8988T (cell line): ENCODE measurements around the gene KCNH6.

ENCODE experiments used
- DNase-seq: peaks from one replicate; pipeline ENCODE4 v3.0.0; 2011

KCNH6 gene

DNA sequence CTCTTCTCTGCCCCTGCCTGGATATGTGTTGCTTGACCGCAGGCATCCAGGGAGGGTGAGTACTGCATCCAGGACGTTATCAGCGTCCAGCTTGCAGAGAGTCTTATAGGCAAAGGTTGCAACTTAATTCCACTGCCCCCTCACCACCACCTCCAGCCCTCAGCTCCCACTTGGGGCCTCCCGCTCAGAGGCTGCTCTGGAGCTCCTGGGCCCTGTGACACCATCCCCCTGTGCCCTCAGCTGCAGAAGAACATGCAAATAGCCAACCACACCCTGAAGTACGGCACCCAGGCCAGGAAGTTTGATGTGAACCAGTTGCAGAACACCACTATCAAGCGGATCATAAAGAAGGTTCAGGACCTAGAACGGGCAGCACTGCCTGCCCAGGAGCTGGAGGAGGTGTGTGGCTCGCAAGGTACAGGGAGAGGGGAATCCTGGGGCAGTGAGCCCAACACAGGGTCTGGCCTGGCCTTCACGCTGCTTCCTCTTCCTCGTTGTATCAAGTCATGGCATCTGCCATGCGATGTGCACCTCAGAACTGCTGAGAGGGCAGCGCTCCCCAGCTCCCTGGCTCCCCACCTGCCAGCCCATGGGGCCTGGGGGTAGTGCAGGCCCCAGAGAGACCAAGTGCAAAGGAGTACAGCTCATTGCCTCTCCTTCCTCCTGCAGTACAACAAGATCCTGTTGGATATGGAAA is 36.7 kb upstream of the KCNH6 start:
- no peak for DNase-seq

DNA sequence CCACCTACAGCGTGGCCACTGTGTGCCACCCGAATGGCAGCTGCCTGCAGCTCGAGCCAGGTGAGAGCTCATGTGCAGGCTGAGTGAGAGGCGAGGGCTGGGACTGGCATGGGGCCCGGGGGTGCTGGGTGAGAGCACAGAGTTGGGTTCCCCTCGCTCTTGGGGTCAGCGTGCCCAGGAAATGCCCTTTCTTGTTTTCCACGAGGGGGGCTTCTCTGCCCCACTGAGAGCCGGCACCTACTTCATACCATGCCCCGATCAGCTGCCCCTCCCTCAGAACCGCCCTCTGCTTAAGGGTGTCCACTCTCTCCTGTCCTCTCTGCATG is 36.2 kb upstream of the KCNH6 start:
- no peak for DNase-seq

DNA sequence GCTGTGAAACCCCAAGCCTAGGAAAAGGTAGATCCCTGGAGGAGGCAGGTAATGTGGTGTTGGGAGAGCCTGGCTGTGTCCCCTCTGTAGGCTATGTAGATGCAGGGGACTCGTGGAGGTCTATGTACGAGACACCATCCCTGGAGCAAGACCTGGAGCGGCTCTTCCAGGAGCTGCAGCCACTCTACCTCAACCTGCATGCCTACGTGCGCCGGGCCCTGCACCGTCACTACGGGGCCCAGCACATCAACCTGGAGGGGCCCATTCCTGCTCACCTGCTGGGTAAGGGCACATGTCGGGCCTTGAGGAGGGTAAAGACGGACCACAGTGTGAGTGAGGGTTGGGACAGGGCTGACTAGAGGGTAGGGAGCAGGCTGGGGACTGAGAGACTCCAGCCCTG is 34.3 kb upstream of the KCNH6 start:
- no peak for DNase-seq

DNA sequence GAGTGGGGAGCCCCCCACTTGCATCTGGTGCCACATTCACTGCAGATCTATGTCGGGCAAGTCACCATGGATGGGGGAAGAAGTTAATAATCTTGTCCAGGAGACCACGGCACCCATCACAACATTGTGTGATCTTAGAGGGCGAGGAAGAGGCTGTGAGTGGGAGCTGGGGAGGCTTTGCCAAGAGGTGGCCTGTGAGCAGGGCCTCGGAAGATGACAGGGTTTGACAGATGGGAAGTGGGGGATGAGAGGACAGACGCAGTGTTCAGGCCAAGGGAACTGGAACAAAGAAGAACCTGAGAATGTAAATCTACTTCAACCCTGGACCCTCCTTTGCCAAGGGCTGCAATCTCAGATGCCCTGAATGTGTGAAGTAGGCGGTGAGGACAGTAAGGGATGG is 33.9 kb upstream of the KCNH6 start:
- DNase-seq: no peak

DNA sequence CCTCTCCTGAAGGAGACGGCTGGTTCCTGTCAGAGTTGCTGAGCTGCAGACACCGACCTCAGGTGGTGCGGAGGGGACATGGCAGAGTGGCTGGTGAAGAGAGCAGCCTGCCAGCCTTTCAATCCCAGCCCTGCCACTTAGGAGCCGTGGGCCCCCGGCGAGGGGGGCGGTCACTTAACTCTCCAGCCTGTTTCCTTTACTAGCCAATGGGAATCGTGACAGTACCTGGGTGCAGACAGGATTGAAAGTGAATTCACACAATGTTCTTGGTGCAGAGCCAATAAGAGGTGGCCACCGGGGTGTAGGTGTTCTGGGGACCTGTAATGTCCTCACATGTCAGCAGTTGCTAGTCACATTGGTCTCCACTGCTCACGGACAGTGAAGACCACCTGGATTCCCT is 32.8 kb upstream of the KCNH6 start:
- DNase-seq: no peak

GRCh38 chr17:63490858-63491400 is 32.2 kb upstream of the KCNH6 start:
- DNase-seq: no peak

DNA sequence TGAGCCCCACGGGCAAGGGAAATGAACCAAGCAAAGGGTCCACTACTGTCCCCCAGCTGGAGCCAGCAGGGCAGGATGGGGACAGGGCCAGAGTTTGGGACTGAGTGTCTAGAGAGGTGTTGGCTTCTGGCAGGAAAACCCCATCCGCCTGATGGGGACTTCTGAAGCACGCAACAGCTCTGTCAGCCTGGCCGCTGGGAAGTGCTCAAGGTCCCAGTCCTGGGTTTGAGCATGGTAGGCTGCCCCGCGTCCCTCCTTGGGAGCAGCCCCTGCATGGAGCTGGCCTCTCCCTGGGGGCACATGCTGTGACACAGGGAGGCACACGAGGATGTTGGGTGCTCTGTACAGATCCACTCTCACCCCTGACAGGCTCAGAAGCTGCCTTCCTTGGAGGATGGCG is 31.7 kb upstream of the KCNH6 start:
- no peak for DNase-seq

DNA sequence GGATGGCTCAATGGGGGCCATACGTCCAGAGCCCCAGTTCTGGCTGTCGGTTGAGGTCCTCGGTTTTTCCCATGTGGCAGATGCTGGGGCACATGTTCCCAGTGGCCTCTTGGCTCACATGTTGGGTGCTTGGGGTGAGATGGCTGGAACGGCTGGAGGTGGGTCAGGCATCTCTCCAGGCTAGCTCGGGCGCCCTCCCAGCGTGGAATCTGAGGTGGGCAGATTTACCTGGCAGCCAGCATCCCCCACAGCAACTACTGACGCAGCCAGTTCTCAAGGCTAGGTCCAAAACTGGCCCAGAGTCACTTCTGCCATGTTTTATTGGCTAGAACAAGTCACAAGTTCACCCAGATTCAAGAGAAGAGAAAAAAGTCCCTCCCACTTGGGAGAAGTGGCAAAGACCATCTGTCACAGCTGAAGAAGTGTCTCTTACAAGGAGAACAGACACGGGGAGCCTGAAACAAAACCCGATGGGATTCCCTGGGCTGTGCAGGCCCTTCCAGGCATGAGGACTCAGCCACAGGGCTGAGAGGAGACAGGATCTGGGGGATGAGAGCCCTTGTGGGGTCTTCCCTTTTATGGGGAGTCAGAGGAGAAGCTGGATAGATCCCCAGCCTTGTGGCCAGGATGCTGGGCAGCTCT is 31.1 kb upstream of the KCNH6 start:
- DNase-seq: no peak

DNA sequence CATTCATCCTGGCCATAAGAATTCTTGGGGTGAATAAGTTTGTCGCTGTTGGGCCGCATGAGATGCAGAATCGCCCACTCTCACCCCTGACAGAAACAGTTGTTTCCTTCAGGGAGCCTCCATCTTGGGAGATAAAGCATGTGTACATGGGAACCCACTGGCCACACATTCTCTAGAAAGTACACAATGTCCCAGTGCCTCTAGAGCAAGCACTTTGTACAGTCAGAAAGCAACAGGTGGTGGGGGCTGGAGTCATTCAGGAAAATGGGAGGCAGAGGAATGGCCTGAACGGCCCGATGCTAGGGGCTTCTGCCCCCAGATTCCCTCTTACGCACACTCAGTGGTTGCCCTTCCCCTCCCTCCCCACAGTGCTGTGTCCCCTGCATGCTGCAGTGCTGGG is 30.2 kb upstream of the KCNH6 start:
- DNase-seq: no peak

DNA sequence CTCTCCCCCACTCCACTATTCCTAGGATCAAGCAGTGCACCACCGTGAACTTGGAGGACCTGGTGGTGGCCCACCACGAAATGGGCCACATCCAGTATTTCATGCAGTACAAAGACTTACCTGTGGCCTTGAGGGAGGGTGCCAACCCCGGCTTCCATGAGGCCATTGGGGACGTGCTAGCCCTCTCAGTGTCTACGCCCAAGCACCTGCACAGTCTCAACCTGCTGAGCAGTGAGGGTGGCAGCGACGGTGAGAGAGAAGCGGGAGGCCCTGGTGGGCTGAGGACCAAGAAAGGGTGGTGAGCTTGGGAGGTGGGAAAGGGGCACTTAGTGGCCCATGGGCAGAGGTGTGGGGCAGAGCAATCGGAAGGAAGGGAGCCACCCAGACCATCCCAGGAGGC is 29.7 kb upstream of the KCNH6 start:
- DNase-seq: no peak

GRCh38 chr17:63494300-63494928 is 28.7 kb upstream of the KCNH6 start:
- DNase-seq: no peak

- DNase-seq: no peak
These were observed 27.7 kb upstream of the KCNH6 start for GRCh38 chr17:63495491-63495890.

GRCh38 chr17:63496177-63496576 is 27.0 kb upstream of the KCNH6 start:
- DNase-seq: no peak

- no peak for DNase-seq
These were observed 26.3 kb upstream of the KCNH6 start for GRCh38 chr17:63496663-63497400.

- no peak for DNase-seq
These were observed 25.3 kb upstream of the KCNH6 start for GRCh38 chr17:63497708-63498483.

DNA sequence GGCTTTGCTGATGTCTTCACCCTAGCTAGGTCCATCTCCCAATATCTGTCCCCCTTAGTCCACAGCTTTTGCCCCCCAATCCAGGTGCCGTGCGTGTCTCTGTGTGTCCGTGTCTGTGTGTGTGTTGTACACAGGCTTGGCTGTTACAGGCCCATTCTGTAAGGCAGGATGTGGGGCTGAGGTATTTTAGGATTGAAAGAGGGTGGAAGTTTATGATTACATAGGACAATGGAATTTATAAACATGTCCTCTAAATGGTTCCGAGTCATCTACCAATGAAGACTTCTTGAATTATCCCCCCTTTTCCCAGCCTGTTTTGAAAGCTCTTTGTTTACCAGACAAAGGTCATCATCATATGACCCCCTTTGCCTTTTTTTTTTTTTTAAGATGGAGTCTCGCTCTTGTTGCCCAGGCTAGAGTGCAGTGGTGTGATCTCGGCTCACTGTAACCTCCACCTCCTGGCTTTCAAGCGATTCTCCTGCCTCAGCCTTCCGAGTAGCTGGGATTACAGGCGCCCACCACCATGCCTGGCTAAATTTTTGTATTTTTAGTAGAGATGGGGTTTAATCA is 24.4 kb upstream of the KCNH6 start:
- DNase-seq: no peak

DNA sequence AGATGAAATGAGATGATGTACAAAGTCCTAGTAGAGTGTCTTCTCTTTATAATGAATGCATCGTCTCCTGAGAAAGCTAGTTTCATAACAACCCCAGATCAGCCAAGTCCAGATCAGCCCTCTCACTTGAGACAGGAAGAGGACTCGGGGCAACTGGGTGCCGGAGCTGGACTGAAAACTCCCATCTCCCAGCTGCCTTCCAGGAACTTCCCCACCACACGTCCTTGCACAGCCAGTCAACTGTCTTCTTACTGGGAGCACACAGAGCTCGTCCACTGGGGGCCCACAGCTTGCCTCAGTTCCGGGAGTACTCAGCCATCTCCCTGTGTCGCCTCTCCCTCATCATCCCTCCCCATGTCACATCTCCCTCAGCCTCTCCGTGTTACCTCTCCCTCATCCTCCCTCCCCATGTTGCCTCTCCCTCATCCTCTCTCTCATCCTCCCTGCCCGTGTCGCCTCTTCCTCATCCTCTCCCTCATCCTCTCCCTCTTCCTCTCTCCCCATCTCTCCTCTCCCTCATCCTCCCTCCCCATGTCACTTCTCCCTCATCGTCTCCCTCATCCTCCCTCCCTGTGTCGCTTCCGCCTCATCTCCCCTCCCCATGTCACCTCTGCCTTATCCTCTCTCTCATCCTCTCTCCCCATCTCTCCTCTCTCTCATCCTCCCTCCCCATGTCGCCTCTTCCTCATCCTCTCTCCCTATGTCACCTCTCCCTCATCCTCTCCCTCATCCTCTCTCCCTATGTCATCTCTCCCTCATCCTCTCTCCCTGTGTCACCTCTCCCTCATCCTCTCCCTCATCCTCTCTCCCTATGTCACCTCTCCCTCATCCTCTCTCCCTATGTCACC is 22.4 kb upstream of the KCNH6 start:
- DNase-seq: no peak

DNA sequence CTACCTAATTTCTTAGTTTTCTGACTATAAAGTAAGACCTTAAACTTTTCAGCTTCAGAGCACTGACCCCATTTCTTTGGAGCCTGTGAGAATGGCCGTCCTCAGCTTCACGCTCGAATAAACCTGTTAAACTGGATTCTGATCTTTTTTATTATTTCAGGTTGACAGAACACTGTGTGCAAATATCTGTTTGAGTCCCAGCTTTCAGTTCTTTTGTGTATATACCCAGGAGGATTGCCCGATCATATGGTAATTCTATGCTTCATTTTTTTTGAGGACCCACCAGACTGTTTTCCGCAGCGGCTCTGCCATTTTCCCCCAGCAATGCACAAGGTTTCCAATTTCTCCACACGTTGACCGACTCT is 19.8 kb upstream of the KCNH6 start:
- no peak for DNase-seq

DNA sequence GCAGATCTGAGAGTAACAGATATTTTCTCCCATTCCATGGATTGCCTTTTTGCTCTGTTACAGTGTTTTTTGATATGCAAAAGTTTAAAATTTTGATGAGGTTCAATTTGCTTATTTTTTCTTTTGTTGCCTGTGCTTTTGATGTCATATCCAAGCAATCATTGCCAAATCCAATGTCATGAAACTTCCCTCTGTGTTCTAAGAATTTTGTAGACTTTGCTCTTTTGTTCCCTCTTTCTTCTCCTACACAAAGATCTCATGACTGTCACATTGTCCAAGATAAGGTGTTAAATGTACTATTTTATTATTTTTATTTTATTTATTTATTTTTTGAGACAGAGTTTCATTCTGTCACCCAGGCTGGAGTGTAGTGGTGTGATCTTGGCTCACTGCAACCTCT is 18.9 kb upstream of the KCNH6 start:
- no peak for DNase-seq

DNA sequence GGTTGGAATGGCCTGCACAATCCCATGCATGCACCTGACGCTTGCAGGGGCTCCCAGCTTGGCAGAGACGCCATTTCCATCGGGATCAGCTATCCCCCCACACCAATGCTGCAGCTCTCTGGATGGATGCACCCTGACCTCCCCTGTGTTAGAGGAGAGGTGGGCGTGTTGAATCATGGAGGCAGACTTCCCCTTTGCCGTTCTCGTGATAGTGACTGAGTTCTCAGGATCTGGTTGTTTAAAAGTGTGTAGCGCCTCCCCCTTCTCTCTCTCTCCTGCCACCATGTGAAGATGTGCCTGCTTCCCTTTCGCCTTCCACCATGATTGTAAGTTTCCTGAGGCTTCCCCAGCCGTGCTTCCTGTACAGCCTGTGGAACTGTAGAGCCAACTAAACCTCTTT is 17.8 kb upstream of the KCNH6 start:
- DNase-seq: no peak

GRCh38 chr17:63506627-63507026 is 16.5 kb upstream of the KCNH6 start:
- DNase-seq: no peak

- DNase-seq: no peak
These were observed 11.8 kb upstream of the KCNH6 start for GRCh38 chr17:63511331-63511730.
